BLaER1 treated with 17β-estradiol and CSF1 and Interleukin-3, amounts not matched to agents 10 nM and 100 nM (cell line): ENCODE data around the gene AP1M1.

Experiments used
- H3K27ac ChIP-seq, 11 experiments: shearing (Covaris generic); formaldehyde crosslinking; 2 replicates each; pipeline ENCODE4 v1.8.1; 2022
- H3K27me3 ChIP-seq, 11 experiments: shearing (Covaris generic); formaldehyde crosslinking; 2 replicates each; pipeline ENCODE4 v1.8.1; 2022
- H3K36me3 ChIP-seq, 11 experiments: shearing (Covaris generic); formaldehyde crosslinking; 2 replicates each; pipeline ENCODE4 v1.8.1; 2022
- H3K4me1 ChIP-seq, 10 experiments: shearing (Covaris generic); formaldehyde crosslinking; 2 replicates each; pipeline ENCODE4 v1.8.1; 2022
- H3K4me2 ChIP-seq, 11 experiments: shearing (Covaris generic); formaldehyde crosslinking; 2 replicates each; pipeline ENCODE4 v1.8.1; 2022
- H3K4me3 ChIP-seq, 10 experiments: shearing (Covaris generic); formaldehyde crosslinking; 2 replicates each; pipeline ENCODE4 v1.8.1; 2022
- H3K9ac ChIP-seq, 11 experiments: shearing (Covaris generic); formaldehyde crosslinking; 2 replicates each; pipeline ENCODE4 v1.8.1; 2022
- H3K9me3 ChIP-seq, 11 experiments: shearing (Covaris generic); formaldehyde crosslinking; replicated peaks in 1 of 11; 2 replicates each; pipeline ENCODE4 v1.8.1; 2022
- H4K20me1 ChIP-seq, 11 experiments: shearing (Covaris generic); formaldehyde crosslinking; 2 replicates each; pipeline ENCODE4 v1.8.1; 2022
- Cebpa-rat ChIP-seq, 11 experiments: shearing (Covaris generic); IDR thresholded peaks; 2 replicates each; pipeline ENCODE4 v1.8.1; 2022

The AP1M1 gene

DNA sequence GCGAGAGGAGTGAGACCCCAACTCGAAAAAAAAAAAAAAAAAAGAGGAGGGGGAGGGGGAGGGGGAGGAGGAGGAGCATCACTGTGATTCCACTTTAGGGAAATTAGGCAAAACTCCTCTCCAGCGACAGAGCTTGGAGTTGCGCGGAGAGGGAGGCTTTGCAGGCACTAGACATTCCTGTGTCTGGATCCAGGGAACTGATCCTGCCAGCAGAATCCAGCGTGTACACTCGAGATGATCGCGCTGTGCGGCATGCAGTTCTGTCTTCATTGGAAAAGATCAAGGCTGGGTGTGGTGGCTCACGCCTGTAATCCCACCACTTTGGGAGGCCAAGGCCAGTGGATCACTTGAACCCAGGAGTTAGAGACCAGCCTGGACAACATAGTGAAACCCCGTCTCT lies 97.3 kb downstream of the AP1M1 start:
- Histone ChIP-seq H3K4me1 (peaks cover 0 to 12% (median 1%) of the 10 kb centered on the region in 10 experiments; a peak in 9 of 20 replicates), H3K27me3 (no peaks in the 10 kb centered on the region), H3K4me2 (no peak overlapping the region), H3K36me3 (no peaks in the 10 kb centered on the region), H3K27ac (no peak overlapping the region), H3K4me3 (no peak overlapping the region), H4K20me1 (no peaks in the 10 kb centered on the region), H3K9ac (no peak overlapping the region), H3K9me3 (no peaks in the 10 kb centered on the region)
- TF ChIP-seq Cebpa-rat (IDR thresholded peaks at IDR 0.05): no peak
